Muscle of back (tissue), 11 donors: ENCODE measurements around the gene NRXN3. TPM values are rescaled to one million over a fixed set of nuclear protein-coding genes. Genes with fewer than 3 reads are reported as not detected.

Experiments
- DNase-seq, 3 donors: peaks; one replicate each; pipeline versions ENCODE4 v3.0.0 to v3.0.0-alpha.2; 2013
- polyA plus RNA-seq, 10 donors: library from polyadenylated mRNA; unstranded; fragments of 120-200 nt; gene quantifications; one replicate each; pipeline ENCODE4 v1.2.1, GENCODE V29; 2013; ENCODE audit not compliant: insufficient read length in 10 of 10

The NRXN3 gene
- polyA plus RNA-seq, 10 donors = 0.39 to 2.5 (median 0.84) TPM

GRCh38 chr14:78576437-78577166 is 406.4 kb downstream of the NRXN3 start:
- no peak for DNase-seq

GRCh38 chr14:78581229-78581628 is 411.1 kb downstream of the NRXN3 start:
- no peak for DNase-seq

- DNase-seq = no peak
Observed at GRCh38 chr14:78586681-78587080, 416.5 kb downstream of the NRXN3 start.

GRCh38 chr14:78588906-78589305 is 418.7 kb downstream of the NRXN3 start:
- no peak for DNase-seq

- DNase-seq = no peak
Observed at GRCh38 chr14:78592616-78593219, 422.5 kb downstream of the NRXN3 start.

GRCh38 chr14:78593949-78594348 is 423.8 kb downstream of the NRXN3 start:
- no peak for DNase-seq

GRCh38 chr14:78595797-78596196 is 425.6 kb downstream of the NRXN3 start:
- no peak for DNase-seq

- peak; percentile 38 to 61 (median 41) for DNase-seq
Observed at GRCh38 chr14:78598046-78598920, 428.1 kb downstream of the NRXN3 start.

GRCh38 chr14:78605025-78605762 is 435.0 kb downstream of the NRXN3 start:
- DNase-seq = no peak

GRCh38 chr14:78605897-78606500 is 435.8 kb downstream of the NRXN3 start:
- DNase-seq = peak in 1 of 3 donors; percentile 87

GRCh38 chr14:78608998-78609787 is 439.0 kb downstream of the NRXN3 start:
- DNase-seq = no peak

- DNase-seq = no peak
Observed at GRCh38 chr14:78610994-78611393, 440.8 kb downstream of the NRXN3 start.

- no peak for DNase-seq
Observed at GRCh38 chr14:78611796-78612571, 441.8 kb downstream of the NRXN3 start.

GRCh38 chr14:78612666-78613065 is 442.5 kb downstream of the NRXN3 start:
- DNase-seq = peak in 2 of 3 donors; percentile 27

- no peak for DNase-seq
Observed at GRCh38 chr14:78614593-78614992, 444.4 kb downstream of the NRXN3 start.

GRCh38 chr14:78617735-78618134 is 447.6 kb downstream of the NRXN3 start:
- no peak for DNase-seq

GRCh38 chr14:78618368-78618767 is 448.2 kb downstream of the NRXN3 start:
- DNase-seq = peak in 2 of 3 donors; percentile 15 to 35

GRCh38 chr14:78627114-78627513 is 456.9 kb downstream of the NRXN3 start:
- no peak for DNase-seq

- DNase-seq = no peak
Observed at GRCh38 chr14:78631551-78631950, 461.4 kb downstream of the NRXN3 start.

GRCh38 chr14:78633752-78634151 is 463.6 kb downstream of the NRXN3 start:
- DNase-seq = no peak
